Measurements from ENCODE around the gene GJA1.
"Not testable (repeated sequence)": the region's sequence is repeated elsewhere in the genome, so short reads cannot be mapped to it uniquely, and the experiment has no call there.

The GJA1 gene

DNA sequence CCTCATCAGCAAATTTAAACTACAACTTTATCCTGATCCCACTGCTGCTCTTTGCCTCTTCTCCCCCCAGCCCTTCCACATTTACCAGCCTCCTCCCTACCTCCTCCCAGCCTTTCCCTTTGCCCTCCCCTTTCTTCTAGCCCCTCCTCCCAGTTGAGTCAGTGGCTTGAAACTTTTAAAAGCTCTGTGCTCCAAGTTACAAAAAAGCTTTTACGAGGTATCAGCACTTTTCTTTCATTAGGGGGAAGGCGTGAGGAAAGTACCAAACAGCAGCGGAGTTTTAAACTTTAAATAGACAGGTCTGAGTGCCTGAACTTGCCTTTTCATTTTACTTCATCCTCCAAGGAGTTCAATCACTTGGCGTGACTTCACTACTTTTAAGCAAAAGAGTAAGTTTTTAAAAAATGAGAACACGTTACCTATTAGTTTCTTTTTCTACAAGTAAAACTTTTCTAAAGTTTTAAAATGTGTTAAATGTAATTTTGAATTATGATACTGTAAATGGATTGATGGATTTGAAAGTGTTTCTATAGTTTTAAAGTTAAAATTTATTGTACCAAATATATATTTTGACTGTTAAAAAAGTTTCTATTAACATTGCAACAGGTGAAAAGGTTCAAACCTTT lies at the start of gene GJA1:
Gene GJA1, plus strand, starts transcription at position 203 of the 626 bp plus-strand sequence. CDS start 11,202 bp downstream, outside the sequence.
- no peak for DNase-seq

DNA sequence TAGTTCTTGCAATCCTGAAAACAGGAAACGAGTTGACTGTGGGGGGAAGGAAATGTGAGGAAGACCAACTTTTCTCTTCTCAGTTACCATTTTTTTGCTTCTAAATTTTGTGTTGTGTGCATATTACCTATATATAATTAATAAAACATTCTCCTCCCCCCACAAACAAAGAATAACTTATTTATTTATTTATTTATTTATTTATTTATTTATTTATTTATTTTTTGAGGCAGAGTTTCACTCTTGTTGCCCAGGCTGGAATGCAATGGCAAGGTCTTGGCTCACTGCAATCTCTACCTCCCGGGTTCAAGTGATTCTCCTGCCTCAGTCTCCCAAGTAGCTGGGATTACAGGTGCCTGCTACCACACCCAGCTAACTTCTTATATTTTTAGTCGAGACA lies 48.9 kb upstream of the GJA1 start:
- not testable (repeated sequence) for DNase-seq

DNA sequence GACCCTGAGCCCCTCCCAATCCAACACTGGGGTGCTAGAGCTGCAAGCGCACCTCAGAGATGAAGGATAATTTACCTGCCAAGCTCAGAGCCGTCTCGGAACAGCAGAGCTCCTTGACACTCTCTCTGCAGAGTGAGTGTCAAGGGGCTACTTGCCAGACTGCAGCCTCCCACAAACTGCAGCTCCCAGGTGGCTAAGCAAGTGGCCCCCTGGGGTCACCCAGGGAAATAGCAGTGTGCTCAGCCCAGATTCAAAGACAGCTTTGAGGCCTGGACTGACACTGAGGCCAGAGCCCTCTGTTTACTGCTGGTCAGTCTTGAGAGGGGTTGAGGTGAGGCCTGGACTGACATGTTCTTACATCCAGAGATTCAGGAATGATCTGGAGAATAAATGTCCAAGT lies 46.0 kb upstream of the GJA1 start:
- no peak for DNase-seq

DNA sequence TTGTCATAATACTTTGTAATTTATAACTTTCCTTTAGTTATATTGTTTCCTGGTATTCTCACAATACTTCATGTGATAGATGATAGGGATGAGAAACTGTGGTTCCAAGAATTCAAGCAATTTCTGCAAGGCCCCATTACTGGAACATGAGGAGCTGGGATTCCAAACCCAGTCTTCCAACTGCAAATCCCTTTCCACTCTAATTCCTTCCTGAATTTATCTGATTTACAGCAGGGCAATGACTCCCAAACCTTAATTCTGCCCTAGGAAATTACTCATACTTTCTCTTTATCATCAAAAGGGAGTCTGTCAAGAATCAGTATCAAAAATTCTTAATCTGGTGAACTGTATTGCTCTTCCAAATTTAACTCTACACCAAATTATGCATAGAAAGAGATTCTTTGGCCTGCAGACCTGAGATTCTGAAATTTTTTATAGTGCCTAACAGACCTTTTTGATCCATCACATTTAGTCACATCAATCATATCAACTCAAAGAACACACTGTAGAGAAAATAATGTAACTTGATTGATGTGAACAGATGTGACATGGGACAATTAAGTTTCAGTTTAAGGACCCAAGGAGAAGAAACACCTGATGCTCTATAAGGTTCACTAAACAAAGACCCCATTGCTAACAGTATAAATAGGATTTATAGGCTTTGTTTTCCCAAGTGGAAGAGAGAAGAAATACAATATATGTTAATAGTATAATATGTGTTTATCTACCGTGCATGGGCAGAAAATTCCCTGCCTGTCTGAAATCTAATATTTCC lies 41.5 kb upstream of the GJA1 start:
- DNase-seq: no peak

DNA sequence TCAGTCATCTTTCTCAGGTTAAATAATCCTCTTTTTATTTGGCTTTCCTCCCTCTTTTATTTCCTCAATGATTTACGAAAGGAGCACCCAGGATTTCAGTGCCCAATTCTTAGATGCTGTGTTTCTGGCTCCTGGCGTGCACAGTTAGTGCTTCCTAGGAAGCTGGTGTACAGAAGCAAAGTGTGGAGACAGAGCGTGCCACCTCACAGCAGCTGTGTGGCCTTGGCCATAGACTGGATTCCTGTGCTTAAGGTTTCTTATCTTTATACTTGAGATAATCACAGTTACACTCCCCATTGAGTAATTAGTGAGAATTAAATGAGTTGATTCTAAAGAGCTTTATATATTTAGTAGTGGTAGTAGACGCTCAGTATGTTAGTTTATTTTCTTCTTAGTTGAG lies 39.7 kb upstream of the GJA1 start:
- no peak for DNase-seq

DNA sequence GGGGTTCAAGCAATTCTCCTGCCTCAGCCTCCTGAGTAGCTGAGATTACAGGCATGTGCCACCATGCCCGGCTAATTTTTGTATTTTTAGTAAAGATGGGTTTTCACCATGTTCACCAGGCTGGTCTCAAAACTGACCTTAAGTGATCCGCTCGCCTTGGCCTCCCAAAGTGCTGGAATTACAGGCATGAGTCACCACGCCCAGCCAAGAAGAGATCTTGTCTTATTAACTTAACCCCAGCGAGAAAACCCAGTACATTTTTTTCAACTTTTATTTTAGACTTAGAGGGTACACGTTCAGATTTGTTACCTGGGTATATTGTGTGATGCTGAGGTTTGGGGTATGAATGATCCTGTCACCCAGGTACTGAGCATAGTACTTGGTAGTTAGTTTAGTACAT lies 38.3 kb upstream of the GJA1 start:
- not testable (repeated sequence) for DNase-seq

DNA sequence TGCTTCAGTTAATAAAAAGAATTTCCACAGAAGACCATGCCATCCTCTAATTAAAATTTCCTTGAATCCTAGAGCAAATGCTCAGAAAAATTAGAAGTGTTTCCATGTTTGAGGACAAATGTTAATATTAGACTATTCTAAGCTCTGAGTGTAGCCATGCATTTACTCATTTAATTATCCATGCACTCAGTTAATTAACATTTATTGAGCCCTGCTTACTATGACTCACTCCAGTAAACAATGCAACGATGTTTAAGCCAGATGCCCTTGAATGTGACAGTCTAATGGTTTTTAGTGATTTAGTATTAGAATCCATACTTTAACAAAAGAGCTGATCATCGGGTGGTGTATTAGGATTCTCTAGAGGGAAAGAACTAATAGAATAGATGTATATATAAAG lies 37.3 kb upstream of the GJA1 start:
- DNase-seq: no peak

DNA sequence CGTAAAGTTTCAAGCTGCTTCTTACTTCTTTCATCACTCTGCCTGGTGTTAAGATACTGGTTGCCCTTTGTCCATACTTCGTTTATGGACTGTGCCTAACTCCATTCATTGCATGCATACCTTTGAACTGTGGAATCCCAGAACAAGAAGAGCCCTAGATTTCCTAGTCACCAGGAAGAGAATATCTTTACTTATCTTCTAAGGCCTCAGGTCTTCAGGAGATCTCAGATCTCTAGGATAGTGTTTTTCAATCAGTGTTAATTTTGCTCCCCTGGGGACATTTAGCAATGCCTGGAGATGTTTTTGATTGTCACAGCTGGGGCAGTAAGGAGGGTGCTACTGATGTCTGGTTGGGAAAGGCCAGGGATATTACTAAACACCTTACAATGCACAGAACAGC lies 35.5 kb upstream of the GJA1 start:
- DNase-seq: no peak

DNA sequence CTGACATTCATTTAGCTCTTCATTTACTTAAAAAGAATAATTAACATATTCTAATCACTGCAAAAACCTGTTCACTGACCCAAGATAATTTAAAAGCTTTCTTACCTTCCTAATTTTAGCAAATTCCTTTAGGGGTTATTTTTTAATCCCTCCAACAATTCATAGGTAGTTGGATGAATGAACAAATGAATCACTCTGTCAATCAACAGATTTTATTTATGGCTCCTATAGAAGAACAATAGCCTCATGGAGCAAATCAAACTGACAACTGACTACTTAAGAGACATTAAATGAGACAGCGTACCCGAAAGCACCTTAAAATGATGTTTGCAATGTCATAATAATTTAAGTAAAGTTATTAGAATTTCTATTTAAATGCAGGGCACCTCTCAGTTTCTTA lies 31.5 kb upstream of the GJA1 start:
- DNase-seq: no peak

DNA sequence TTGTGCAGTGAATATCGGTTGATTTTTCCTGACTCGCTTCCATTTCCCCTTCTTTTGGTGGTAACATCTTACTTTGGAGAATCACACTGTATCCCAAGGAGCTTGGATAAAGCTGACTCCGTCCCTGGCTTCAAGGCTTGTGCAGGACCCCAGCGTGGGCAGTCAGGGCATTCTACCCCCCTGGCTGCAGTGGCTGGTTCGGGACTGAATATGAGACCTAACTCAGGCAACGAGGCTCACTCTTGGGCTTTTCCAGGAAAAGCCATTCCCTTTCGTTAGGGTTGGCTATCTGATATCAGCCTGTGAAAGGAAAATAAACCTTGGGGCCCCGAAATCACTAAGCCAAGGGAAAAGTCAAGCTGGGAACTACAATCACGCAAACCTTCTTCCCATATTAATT lies 30.1 kb upstream of the GJA1 start:
- no peak for DNase-seq

DNA sequence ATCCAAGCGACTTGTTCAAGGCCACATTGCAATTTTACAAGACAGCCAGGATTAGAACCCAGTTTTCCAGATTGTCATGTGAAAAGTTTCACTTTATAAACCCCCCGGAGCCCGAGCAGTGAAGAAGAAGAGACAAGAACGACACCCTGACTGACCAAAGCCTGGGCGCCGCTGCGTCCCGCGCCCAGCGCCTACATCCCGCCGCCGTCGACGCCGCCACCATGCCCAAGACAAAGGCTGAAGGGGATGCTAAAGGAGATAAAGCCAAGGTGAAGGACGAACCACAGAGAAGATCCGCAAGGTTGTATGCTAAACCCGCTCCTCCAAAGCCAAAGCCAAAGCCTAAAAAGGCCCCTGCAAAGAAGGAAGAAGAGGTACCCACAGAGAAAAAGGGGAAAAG lies 27.1 kb upstream of the GJA1 start:
- DNase-seq: no peak

DNA sequence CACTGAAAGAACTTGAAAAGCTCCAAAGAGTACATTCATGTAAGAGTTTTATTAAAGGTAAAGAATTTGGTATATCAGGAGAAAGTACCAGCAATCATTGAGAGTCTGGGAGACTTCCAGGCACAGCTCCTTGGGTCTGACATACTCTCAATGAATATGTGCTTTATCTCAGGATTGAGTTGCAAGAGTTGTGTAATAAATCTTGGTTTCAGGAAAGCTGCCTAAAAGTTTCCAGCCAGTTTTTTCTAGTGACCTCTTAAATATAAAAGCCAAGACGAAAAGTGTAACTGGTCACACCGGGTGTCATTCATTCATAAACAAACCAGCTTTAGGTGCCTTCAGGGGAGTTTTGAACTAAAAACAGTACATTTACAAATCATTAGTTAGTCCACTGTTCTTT lies 21.6 kb upstream of the GJA1 start:
- DNase-seq: no peak

DNA sequence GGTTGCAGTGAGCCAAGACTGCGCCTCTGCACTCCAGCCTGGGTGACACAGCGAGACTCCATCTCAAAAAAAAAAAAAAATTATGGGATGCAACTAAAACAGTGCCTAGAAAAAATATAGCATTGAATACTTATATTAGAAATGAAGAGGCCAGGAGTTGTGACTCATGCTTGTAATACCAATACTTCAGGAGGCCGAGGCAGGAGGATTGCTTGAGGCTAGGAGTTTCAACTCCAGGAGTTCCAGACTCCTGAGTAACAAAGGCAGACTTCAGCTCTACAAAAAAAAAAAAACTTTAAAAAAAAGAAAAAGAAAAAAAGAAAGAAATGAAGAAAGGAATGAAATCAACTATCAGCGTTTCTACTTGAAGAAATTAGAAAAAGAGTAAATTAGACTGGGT lies 17.1 kb upstream of the GJA1 start:
- no peak for DNase-seq

DNA sequence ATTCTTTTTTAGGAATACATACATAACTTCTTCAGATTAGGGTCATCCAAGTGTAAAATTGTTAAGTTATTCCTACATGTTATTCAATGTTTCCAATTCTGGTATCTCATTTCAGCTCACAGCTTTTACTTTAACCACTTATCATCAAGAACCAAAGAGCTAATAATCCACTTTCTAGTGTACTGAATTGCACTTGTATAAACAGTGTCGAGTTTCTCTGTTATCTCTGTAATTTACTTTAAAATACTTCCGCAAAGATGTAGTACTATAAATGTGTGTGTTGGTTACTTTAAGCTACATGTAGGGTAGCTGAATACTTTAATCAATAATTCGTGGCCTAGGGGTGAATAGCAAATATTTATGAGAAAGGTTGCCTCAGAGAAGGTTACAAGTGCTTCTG lies 8.8 kb upstream of the GJA1 start:
- DNase-seq: no peak

DNA sequence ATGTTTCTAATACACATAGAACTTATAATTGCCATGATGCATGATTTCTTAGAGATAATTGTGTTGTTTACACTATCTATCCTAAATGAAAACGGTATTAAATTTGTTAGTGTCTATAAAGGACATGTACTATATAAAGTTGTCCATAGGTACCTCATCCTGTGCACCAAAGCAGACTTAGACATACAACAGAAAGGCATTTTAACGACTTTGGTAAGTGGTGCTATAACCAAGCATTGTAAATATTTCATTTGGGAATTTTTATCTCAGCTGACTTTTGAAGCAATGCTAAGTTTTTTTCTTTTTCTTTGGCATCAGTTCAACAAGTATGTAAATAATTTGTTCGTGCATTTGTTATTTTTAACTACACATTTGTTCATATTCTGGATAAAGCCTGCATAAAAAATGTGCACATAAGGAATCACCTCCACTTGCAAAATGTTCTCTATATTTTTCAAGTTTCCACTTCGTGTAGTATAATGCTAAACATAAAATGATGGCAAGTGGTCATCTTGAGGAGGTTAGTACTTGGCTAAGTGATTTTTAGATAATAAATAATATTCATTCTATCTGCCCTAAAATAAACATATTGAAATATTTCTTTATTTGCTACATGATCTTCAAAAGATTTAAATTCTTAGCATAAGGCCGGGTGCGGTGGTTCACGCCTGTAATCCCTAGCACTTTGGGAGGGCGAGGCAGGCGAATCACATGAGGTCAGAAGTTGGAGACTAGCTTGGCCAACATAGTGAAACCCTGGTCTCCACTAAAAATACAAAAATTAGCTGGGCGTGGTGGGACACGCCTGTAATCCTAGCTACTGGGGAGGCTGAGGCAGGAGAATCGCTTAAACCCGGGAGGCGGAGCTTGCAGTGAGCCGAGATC lies 6.3 kb upstream of the GJA1 start:
- no peak for DNase-seq

DNA sequence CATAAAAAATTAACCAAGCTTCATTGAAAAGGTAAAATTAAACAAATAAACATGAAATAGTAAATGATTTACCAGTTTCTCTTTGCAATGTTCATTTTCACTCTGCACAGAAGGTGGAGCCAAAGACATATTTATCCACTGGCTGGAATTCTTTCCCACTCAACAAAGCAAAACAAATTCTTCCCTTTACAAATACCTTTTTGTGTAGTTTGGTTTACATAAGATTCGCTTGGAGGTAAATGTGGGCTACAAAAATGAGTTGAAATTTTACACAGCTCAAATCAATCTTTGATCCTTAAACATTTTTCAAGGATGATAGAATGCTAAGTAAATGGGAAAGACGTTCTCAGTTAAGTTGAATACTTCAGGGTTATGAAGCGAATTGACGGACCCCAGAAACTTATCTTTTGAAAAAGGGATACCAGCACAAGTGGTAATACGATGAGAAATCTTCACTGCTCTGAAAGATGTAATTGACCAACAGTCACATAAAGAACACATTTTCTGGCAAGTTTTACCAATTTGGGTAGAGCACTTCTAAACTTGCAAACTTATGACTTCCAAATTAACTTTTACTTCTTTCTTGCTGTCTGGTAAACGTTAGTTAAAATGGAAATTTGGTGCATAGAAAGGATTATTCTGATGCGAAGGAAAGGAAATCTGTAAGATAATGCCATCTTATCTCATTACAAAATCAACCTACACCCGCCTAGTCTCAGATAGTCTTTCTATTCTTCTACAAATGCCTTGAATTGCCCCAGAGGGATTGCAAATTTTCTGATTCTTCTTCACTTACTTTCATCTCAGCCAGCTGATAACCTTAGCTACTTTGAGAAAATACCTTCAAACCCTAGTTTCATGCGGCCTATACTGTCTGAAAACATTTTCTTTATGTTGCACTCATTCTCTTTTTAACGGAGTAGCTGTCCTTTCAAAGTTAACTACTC lies 4.7 kb upstream of the GJA1 start:
- DNase-seq: no peak

DNA sequence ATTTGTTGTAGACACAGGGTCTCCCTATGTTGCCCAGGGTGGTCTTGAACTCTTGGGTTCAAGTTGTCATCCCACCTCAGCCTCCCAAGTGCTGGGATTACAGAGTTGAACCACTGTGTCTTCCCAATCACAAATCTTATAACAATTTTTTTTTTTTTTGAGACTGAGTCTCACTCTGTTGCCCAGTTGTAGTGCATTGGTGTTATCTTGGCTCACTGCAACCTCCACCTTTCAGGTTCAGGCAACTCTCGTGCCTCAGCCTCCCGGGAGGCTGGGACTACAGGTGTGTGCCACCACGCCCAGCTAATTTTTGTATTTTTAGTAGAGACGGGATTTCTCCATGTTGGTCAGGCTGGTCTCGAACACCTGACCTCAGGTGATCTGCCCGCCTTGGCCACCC lies 3.7 kb upstream of the GJA1 start:
- not testable (repeated sequence) for DNase-seq

DNA sequence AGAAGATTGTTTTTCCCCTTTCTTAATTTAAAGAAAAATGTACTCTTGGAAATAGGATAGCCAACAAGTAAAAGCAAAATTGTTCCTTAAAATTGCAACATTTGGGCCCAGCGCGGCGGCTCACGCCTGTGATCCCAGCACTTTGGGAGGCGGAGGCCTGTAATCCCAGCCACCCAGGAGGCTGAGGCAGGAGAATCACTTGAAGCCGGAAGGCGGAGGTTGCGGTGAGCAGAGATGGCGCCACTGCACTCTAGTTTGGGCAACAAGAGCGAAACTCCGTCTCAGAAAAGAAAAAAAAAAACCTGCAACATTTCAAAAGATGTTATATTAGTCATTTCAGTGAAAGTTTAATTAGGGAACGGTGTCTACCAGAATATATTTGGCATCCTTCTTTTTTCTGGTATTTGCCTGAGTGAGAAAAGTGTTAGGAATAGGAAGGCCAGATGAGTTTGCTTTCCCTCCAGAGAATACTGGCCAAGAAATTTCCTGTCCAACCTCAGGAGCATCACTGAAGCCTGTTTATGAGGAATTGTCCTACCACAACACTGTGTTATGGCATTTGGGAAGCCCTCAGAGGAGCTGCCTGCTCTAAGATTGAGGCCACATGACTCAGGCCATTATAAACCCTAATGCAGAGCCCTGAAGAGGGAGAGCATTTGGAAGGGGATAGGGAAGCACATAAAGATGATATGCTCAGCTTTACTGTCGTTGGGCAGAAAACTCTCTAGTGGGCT lies 1.2 kb upstream of the GJA1 start:
- no peak for DNase-seq

DNA sequence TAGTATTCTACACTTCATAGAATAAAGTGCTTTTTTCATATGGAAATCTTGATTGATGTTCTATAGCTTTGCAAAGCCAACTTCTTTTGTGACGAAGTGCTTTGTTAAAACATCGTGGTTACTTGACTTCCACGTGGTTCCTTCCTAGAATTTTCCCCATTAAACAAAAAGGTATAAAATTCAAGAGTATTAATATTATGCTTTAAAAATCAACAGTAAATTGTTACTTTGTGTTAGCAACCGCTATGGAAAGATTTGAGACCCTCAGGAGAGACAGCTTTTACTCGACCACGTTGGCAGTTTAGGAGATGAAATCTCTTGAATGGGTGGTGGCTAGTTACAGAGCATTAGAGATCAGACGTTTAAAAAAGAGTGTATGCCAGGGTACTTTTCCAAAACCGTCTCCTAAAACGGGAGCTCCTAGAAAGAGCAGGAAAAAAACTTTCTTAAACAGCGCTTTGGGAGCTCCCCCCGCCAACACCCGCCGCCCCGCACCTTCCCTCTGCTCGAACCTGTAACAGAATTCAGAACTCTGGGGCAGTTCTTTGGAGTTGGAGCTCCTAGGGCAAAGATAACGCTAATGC lies 920 bp downstream of the GJA1 start:
- no peak for DNase-seq

DNA sequence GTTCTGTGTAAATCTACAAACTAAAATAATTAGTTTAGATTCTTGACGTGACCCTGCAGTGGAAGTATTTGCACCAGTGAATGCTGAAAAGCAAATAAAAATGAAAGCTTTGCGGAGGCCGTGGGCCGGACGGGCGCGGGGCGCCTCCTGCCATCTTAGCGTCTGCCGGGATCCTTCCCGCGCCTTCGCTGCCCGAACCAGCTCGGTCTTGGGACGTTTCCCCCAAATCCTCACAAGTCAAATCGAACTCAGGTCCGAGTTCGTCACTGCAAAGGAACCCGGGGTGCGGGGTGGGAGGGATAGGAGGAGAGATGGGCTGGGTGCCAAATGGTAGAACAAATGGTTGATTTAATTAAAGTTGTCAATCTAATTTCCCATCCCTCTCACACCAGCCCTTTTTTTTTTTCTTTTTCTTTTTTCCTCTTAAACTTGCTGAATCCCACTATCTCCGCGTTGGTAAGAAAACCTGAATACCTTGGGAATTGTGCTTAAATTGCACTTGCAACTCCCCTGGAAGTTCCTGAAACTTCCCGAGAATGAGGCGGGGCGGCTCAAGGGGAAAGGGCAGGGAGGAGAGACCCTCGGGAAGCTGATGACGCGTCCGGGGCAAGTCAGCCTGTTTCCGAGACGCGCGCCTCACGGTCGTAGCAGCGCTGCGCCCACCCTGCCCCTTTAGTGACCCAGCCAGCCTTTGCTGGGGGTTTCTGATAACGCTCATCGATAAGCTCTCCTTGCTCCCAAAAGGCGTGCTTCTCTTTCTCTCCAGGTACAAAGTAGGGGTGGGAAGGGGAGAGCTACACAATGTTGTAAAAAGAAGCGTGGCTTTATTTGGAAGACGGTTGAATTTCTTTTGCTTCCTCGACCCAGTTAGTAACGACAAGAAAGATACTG lies 1.8 kb downstream of the GJA1 start:
- no peak for DNase-seq
